ENCODE results near the gene NAALADL2. TPM values are rescaled to one million over a fixed set of nuclear protein-coding genes. Genes with fewer than 3 reads are reported as not detected.

NAALADL2 gene
- total and polyA plus RNA-seq, 2 of the 8 experiments (the other 6 are each of a cell fraction or from before 2014, with no cell fraction given): 0.12 to 0.22 TPM

DNA sequence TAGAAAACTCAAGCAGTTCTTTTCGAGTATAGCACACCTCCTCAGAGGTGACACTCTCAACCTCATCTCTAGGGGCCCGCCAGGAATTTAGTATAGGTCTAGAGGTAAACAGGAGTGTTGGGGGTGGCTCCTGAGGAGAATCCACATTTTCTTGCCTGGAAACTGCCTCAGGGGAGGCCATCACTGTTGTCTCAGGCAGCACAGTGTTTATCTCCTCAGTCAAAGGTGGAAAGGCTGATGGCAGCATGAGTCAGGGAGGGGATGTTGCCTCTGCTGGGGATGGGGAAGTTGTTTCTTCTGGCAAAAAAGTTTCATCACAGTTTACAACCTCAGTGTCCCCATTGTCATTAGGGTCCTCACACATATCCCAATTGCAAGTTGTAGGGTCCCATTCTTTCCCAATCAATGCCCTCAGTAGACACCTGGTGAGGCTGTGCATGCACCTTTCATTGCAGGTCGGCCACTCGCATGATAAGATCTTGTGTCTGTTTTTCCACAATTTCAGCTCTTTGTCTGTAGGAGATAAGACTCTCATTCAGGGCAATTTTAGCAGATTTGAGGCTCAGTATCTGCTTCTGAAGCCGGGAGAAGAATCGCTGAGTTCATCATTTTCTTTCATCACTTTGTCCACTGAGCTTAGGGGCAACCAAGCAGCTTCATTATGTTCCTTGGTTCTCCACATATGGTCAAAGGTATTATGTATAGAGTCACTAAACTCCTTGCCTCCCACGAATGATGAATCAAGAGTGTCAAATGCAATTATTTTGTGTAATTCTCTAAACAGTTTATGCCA lies 25.8 kb downstream of the NAALADL2 start (continued):
- TF ChIP-seq, protein P1, sequence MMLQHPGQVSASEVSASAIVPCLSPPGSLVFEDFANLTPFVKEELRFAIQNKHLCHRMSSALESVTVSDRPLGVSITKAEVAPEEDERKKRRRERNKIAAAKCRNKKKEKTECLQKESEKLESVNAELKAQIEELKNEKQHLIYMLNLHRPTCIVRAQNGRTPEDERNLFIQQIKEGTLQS (IDR thresholded peaks at IDR 0.05; ENCODE audit: insufficient read depth, low read depth, low read length): no peak
- TF ChIP-seq SIN3A (conservative IDR thresholded peaks at IDR 0.05 in 1 of 2, IDR thresholded peaks at IDR 0.05 in 1 of 2; ENCODE audit: low read depth in 1 of 2, low read length in 2 of 2): no peak
